GM12872 (cell line): Measurements from ENCODE around the gene RAB27B.

Experiments
- TF ChIP-seq, protein P1 (sequence below): IDR thresholded peaks from 3 replicates; pipeline ENCODE4 v1.5.1; 2011; ENCODE audit warnings: low read depth, mild to moderate bottlenecking, low read length, moderate library complexity; ENCODE audit not compliant: insufficient read depth

Gene RAB27B

GRCh38 chr18:54880395-54881105 lies 52.3 kb downstream of the RAB27B start:
- TF ChIP-seq, protein P1, sequence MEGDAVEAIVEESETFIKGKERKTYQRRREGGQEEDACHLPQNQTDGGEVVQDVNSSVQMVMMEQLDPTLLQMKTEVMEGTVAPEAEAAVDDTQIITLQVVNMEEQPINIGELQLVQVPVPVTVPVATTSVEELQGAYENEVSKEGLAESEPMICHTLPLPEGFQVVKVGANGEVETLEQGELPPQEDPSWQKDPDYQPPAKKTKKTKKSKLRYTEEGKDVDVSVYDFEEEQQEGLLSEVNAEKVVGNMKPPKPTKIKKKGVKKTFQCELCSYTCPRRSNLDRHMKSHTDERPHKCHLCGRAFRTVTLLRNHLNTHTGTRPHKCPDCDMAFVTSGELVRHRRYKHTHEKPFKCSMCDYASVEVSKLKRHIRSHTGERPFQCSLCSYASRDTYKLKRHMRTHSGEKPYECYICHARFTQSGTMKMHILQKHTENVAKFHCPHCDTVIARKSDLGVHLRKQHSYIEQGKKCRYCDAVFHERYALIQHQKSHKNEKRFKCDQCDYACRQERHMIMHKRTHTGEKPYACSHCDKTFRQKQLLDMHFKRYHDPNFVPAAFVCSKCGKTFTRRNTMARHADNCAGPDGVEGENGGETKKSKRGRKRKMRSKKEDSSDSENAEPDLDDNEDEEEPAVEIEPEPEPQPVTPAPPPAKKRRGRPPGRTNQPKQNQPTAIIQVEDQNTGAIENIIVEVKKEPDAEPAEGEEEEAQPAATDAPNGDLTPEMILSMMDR: no peak

DNA sequence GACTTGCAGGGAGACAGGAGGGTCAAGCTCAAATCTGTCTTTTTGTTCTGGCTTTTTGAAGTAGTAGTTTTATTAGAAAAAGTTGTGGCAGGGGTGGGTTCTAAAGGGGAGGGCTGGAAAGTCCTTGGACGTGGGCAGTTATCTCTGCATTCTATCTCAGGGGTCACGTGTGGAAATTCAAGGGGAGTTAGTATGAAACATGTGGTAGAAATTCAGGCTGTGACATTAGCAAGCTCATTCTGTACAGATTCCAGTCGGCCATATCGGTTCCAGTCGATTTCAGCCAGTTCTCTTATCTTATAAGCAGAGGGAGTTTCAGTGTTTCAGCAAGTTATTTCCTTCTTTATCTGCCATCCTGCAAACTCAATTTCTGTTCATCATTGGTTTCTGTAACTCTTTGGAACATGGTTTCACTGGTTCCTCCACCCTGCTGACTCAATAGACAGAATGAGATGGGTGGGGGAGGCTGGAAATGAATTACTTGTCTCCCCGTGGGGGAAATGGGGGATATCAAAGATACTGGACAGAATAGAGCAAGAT lies 53.0 kb downstream of the RAB27B start:
- TF ChIP-seq, protein P1: no peak

DNA sequence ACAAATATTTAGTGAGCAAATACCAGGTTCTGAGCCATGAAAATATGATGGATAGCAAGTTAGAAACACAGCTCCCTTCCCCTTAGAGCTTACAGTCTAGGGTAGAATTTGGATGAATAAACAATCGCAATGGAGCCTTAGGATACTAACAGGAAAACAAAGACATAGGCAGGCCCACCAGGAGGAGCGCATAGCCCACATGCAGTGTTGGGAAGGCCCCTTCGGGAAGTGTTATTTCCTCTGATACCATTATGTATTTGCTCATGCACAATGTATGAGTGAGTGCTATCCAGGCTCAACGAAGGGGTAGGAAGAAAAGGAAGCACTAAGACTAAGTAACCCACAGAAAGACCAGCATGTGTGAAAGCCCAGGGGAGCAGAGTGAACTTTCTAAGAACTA lies 54.0 kb downstream of the RAB27B start:
- TF ChIP-seq, protein P1: no peak

GRCh38 chr18:54883816-54884604 lies 55.7 kb downstream of the RAB27B start:
- TF ChIP-seq, protein P1: no peak

- TF ChIP-seq, protein P1: no peak
Observed at GRCh38 chr18:54888378-54888777, 60.1 kb downstream of the RAB27B start.

DNA sequence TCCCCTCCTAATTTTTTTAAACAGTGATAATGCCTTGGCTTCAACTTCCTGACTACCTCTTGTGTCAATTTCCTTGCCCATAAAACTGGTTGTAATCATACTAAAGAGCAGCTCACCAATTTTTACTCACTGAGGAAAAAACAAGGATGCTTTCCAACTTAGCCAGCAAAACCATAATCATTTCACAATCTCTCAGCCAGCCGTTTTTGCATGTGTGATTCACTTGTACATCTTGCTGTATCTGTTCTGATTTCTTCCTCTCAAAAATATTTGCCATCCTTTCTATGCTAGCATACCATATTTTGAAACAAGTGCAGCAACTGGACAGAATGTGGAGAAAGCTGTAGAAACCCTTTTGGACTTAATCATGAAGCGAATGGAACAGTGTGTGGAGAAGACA lies 60.7 kb downstream of the RAB27B start:
- TF ChIP-seq, protein P1: no peak

DNA sequence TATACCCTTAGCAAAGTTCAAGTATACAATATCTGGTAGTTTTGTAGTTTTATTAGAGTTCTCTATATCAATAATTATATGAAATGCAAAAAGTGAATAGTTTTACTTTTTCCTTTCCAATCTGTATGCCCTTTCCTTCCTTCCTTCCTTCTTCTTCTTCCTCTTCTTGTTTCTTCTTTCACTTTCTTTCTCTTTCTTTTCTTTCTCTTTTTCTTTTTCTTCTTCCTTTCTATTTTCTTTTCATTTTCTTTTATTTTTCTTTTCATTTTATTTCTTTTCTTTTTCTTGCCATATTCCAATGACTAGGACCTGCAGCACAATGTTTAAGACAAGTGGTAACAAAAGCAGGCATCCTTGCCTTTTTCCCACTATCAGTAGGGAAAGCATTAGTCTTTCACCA lies 71.2 kb downstream of the RAB27B start:
- TF ChIP-seq, protein P1: no peak
